Activated CD4-positive, alpha-beta T cell treated with anti-CD3 and anti-CD28 coated beads, Interleukin-2, amount 10 ng/mL, durations not matched to agents 7 days and 5 days (primary cell): ENCODE measurements around the gene RIPOR2. TPM values are rescaled to one million over a fixed set of nuclear protein-coding genes. Genes with fewer than 3 reads are reported as not detected.
"Not testable (repeated sequence)": the region's sequence is repeated elsewhere in the genome, so short reads cannot be mapped to it uniquely, and the experiment has no call there.

Source experiments
- CTCF ChIA-PET: fragments of 350-600 bp; sonication (Branson Sonifier 250); formaldehyde crosslinking; loops from one replicate; lab custom pipeline; 2021; ENCODE audit warnings: antibody characterized with exemption; lab: Charles Lee
- POLR2A ChIA-PET: fragments of 350-600 bp; sonication (Branson Sonifier 250); formaldehyde crosslinking; loops from one replicate; lab custom pipeline; 2021; ENCODE audit warnings: antibody characterized with exemption; lab: Charles Lee
- DNase-seq: peaks from one replicate; pipeline ENCODE4 v3.0.0-alpha.2; 2020
- H3K27ac Mint-ChIP-seq: one replicate; pipeline ENCODE4 v1.8.0; 2021; ENCODE audit warnings: mild to moderate bottlenecking, moderate library complexity, mixed read lengths
- H3K27me3 Mint-ChIP-seq: one replicate; pipeline ENCODE4 v1.8.0; 2021; ENCODE audit warnings: mixed read lengths
- H3K36me3 Mint-ChIP-seq: one replicate; pipeline ENCODE4 v1.8.0; 2021; ENCODE audit warnings: low read depth, mixed read lengths
- H3K4me1 Mint-ChIP-seq: one replicate; pipeline ENCODE4 v1.8.0; 2021; ENCODE audit warnings: mixed read lengths
- H3K4me3 Mint-ChIP-seq: one replicate; pipeline ENCODE4 v1.8.0; 2021; ENCODE audit warnings: mild to moderate bottlenecking, moderate library complexity, mixed read lengths
- H3K9me3 Mint-ChIP-seq: one replicate; pipeline ENCODE4 v1.8.0; 2021; ENCODE audit warnings: mixed read lengths
- total RNA-seq, 2 experiments: library from RNA; stranded (reverse); gene quantifications; one replicate each; pipeline ENCODE4 v1.2.3, GENCODE V29; 2021

The RIPOR2 gene
- total RNA-seq, 2 experiments from 2014 or later, result 287 to 303 TPM

DNA sequence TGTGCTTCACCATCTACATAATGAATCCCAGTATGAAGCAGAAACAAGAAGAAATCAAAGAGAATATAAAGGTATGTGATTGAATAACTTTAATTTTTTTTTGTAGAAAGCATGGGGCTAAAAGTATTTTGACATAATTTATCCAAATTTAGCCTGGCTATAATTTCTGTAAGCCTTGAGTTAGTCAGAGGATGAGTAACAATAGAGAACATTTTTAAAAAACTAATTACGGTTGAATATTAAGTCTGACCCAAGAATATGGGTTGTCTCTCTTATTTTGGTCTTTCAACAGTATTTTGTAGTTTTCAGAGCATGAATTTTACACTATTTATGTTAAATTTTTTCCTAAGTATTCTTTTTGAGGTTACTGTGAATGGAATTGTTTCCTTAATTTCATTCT, 158.5 kb downstream of the RIPOR2 start:
- ChIA-PET POLR2A (no interaction called here), CTCF (interaction anchor here (2.2 kb wide), 1 partner anchor 10 kb away, joined by 6 read pairs; no protein-coding TSS in a partner anchor)
- H3K4me1 Mint-ChIP-seq, result peaks cover 43% of the 10 kb centered on the region
- H3K27me3 Mint-ChIP-seq, result no peaks in the 10 kb centered on the region
- DNase-seq, result no peak
- peak overlapping the region; percentile 99 for H3K4me3 Mint-ChIP-seq
- no peaks in the 10 kb centered on the region for H3K9me3 Mint-ChIP-seq
- peak overlapping the region; percentile 60 for H3K27ac Mint-ChIP-seq
- peaks cover 46% of the 10 kb centered on the region for H3K36me3 Mint-ChIP-seq

DNA sequence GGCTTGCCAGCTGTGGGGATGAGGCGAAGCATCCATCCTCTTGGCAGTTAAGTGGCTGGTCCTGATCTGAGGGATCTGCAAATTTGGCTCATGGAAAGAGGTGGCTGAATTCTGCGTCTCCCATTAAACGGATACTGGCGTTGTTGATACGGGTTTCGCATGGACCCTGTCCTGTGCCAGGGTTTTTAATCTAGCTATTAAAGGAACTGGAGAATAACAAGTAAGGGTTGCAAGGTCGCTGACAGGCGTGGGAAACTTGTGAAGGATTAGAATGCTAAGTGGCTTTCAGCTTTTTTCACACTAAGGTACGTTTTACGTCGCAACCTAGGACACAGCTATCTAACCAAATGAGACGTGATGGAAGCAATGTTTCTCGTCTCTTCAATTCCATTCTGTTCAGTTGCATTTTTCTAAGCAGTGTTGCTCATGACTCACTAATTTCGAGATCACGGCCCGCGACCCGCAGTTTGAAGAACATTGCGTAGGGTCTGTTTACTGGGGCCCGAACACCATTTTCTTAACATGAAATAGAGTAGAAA, 160.2 kb downstream of the RIPOR2 start:
- Mint-ChIP-seq H3K9me3 (no peaks in the 10 kb centered on the region), H3K4me1 (peaks cover 37% of the 10 kb centered on the region), H3K36me3 (peaks cover 35% of the 10 kb centered on the region), H3K27ac (peak overlapping the region; percentile 99), H3K4me3 (peak overlapping the region; percentile 99), H3K27me3 (no peaks in the 10 kb centered on the region)
- DNase-seq, result peak; percentile 22
- POLR2A ChIA-PET, result no interaction called here
- CTCF ChIA-PET, result interaction anchor here (1.0 to 2.2 kb wide), 4 partner anchors 9 to 54 kb away, joined by 3 to 6 read pairs (median 5); no protein-coding TSS in a partner anchor

DNA sequence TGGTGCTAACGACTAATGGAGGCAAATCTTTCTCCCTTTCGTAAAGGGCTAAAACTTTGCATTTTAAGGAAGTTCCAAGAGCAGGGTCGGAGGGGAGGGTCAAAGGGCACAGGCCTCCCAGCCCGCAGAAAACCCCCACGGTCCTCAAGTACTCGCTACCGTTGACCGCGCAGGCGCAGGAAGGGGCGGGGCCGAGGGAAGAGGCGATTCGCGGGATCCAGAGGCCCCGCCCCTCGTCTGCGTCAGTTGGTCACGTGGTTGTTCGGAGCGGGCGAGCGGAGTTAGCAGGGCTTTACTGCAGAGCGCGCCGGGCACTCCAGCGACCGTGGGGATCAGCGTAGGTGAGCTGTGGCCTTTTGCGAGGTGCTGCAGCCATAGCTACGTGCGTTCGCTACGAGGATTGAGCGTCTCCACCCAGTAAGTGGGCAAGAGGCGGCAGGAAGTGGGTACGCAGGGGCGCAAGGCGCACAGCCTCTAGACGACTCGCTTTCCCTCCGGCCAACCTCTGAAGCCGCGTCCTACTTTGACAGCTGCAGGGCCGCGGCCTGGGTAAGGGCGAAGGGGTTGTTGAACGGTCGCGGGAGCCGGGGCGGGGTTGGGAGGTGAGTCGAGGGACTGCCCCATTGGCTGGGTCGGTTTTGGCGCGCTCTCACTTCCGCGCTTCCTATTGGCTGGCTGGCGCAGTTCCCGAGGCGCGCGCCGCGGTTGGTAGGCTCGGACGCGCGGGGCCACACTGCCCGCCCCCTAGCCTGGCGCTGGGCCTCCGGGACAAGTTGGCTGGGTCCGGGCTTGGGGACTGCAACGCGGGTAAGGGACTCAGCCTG, 160.9 kb downstream of the RIPOR2 start, which contains the start of gene GMNN:
TSS of gene GMNN (plus strand) at position 242 of the 824 bp plus-strand sequence. CDS start 2,310 bp downstream, outside the sequence.
- H3K27me3 Mint-ChIP-seq, result no peaks in the 10 kb centered on the region
- H3K9me3 Mint-ChIP-seq, result no peaks in the 10 kb centered on the region

GRCh38 chr6:24768361-24768760, 167.4 kb downstream of the RIPOR2 start:
- ChIA-PET CTCF (no interaction called here), POLR2A (interaction anchor here (0.7 kb wide), 1 partner anchor 26 kb away, joined by 3 read pairs; no protein-coding TSS in a partner anchor)
- H3K9me3 Mint-ChIP-seq, result no peaks in the 10 kb centered on the region
- H3K27me3 Mint-ChIP-seq, result no peaks in the 10 kb centered on the region
- no peak for DNase-seq
- no peak overlapping the region for H3K4me3 Mint-ChIP-seq
- H3K36me3 Mint-ChIP-seq, result no peaks in the 10 kb centered on the region
- no peak overlapping the region for H3K27ac Mint-ChIP-seq
- peaks cover 3% of the 10 kb centered on the region for H3K4me1 Mint-ChIP-seq

More for the DNA sequence above, 160.9 kb downstream of the RIPOR2 start, which contains the start of gene GMNN:
- H3K27ac Mint-ChIP-seq, result peak within 1 kb of the TSS; percentile 99
- peaks cover 29% of the 10 kb centered on the region for H3K36me3 Mint-ChIP-seq
- ChIA-PET POLR2A (interaction anchor here (0.7 kb wide), 1 partner anchor 53 kb away, joined by 3 read pairs; no protein-coding TSS in a partner anchor), CTCF (interaction anchor here (0.6 to 2.2 kb wide), 7 partner anchors 8 to 339 kb away, joined by 3 to 6 read pairs (median 3); no protein-coding TSS in a partner anchor)
- peak within 1 kb of the TSS; percentile 99 for H3K4me3 Mint-ChIP-seq
- peaks cover 32% of the 10 kb centered on the region for H3K4me1 Mint-ChIP-seq
- DNase-seq, result peak; percentile 98

- Mint-ChIP-seq H3K27ac (no peak overlapping the region), H3K4me3 (no peak overlapping the region), H3K36me3 (no peaks in the 10 kb centered on the region), H3K9me3 (no peaks in the 10 kb centered on the region), H3K4me1 (peaks cover 4% of the 10 kb centered on the region), H3K27me3 (no peaks in the 10 kb centered on the region)
- CTCF ChIA-PET, result interaction anchor here (1.1 to 1.4 kb wide), 2 partner anchors 9 to 186 kb away, joined by 4 to 6 read pairs; no protein-coding TSS in a partner anchor
- POLR2A ChIA-PET, result no interaction called here
- no peak for DNase-seq
These were observed 168.9 kb downstream of the RIPOR2 start for GRCh38 chr6:24766680-24767462.

DNA sequence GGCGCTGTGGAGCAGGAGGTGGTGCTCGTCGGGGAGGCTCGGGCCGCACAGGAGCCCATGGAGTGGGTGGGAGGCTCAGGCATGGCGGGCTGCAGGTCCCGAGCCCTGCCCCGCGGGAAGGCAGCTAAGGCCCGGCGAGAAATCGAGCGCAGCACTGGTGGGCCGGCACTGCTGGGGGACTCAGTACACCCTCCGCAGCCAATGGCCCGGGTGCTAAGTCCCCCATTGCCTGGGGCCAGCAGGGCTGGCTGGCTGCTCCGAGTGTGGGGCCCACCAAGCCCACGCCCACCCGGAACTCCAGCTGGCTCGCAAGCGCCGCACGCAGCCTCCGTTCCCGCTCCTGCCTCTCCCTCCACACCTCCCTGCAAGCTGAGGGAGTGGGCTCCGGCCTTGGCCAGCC, 169.8 kb downstream of the RIPOR2 start:
- CTCF ChIA-PET, result interaction anchor here (0.6 to 1.1 kb wide), 2 partner anchors 61 to 185 kb away, joined by 3 to 4 read pairs; no protein-coding TSS in a partner anchor
- POLR2A ChIA-PET, H3K36me3 Mint-ChIP-seq, H3K9me3 Mint-ChIP-seq, H3K27me3 Mint-ChIP-seq, DNase-seq, H3K4me1 Mint-ChIP-seq, H3K27ac Mint-ChIP-seq, H3K4me3 Mint-ChIP-seq: not testable (repeated sequence)

GRCh38 chr6:24764833-24765828, 170.6 kb downstream of the RIPOR2 start:
- CTCF ChIA-PET, result interaction anchor here (1.1 kb wide), 1 partner anchor 184 kb away, joined by 4 read pairs; no protein-coding TSS in a partner anchor
- H3K27me3 Mint-ChIP-seq, H3K9me3 Mint-ChIP-seq, POLR2A ChIA-PET, H3K4me1 Mint-ChIP-seq, H3K36me3 Mint-ChIP-seq, H3K4me3 Mint-ChIP-seq, H3K27ac Mint-ChIP-seq, DNase-seq: not testable (repeated sequence)

GRCh38 chr6:24763578-24763977, 172.2 kb downstream of the RIPOR2 start:
- H3K36me3 Mint-ChIP-seq, result no peaks in the 10 kb centered on the region
- no peak overlapping the region for H3K27ac Mint-ChIP-seq
- no peak for DNase-seq
- POLR2A ChIA-PET, result no interaction called here
- no peaks in the 10 kb centered on the region for H3K9me3 Mint-ChIP-seq
- no peak overlapping the region for H3K4me3 Mint-ChIP-seq
- peaks cover 8% of the 10 kb centered on the region for H3K4me1 Mint-ChIP-seq
- CTCF ChIA-PET, result no interaction called here
- no peaks in the 10 kb centered on the region for H3K27me3 Mint-ChIP-seq

DNA sequence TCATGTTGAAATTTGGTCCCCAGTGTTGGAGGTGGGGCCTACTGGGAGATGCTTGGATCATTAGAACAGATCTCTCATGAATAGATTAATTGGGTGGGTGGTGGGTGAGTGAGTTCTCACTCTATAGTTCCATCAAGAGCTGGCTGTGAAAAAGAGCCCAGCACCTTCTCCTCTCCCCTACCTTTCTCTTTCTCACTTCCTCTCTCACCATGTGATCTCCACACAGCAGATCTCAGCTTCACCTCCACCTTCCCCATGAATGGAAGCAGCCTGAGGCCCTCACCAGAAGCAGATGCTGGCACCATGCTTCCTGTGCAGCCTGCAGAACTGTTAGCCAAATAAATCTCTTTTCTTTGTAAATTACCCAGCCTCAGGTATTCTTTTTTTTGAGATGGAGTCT, 173.9 kb downstream of the RIPOR2 start:
- ChIA-PET CTCF (interaction anchor here (0.7 kb wide), 1 partner anchor 43 kb away, joined by 3 read pairs; no protein-coding TSS in a partner anchor), POLR2A (interaction anchor here (0.5 kb wide), 1 partner anchor 317 kb away, joined by 4 read pairs; no protein-coding TSS in a partner anchor)
- H3K9me3 Mint-ChIP-seq, result no peaks in the 10 kb centered on the region
- H3K27me3 Mint-ChIP-seq, result no peaks in the 10 kb centered on the region
- H3K4me3 Mint-ChIP-seq, result no peak overlapping the region
- peaks cover 10% of the 10 kb centered on the region for H3K4me1 Mint-ChIP-seq
- no peak overlapping the region for H3K27ac Mint-ChIP-seq
- no peak for DNase-seq
- no peaks in the 10 kb centered on the region for H3K36me3 Mint-ChIP-seq

DNA sequence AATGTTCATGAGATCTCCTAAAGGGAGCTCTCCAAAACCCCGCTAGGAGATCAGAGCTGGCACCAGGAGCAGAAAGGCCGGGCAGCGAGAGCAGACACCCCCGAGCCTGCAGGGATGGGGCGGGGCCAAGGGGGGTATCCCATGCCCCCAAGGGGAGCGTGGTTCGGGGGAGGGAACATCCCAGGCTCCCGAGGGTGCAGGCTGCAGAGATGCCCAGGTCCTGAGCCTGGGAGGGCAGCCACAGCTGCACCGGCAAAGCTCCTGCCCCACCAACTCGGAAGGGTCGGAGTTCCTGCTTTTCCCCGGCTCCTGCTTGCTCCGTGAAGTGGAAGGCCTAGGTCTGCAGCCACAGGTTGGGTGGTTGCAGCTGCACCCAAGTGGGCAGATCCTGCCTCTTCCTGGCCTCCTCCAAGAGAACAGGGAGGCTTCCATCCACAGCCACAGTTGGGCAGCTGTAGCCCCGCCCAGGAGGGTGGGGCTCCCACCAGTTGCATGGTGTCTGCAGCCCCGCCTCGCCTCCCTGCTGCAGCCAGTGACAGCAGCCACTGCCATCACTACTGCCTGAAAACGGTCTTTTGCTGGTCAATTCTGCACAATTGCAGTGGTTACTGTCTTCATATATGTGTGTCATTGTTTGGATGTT, 174.4 kb downstream of the RIPOR2 start:
- ChIA-PET CTCF (interaction anchor here (0.6 to 0.9 kb wide), 3 partner anchors 43 to 88 kb away, joined by 3 to 5 read pairs (median 3); no protein-coding TSS in a partner anchor), POLR2A (interaction anchor here (0.6 kb wide), 1 partner anchor 8 kb away, joined by 3 read pairs; no protein-coding TSS in a partner anchor)
- Mint-ChIP-seq H3K36me3 (no peaks in the 10 kb centered on the region), H3K9me3 (peaks cover 2% of the 10 kb centered on the region), H3K4me3 (no peak overlapping the region), H3K27ac (no peak overlapping the region), H3K4me1 (peaks cover 8% of the 10 kb centered on the region), H3K27me3 (no peaks in the 10 kb centered on the region)
- DNase-seq, result no peak

- H3K4me1 Mint-ChIP-seq, result peaks cover 8% of the 10 kb centered on the region
- no peak for DNase-seq
- H3K4me3 Mint-ChIP-seq, result no peak overlapping the region
- ChIA-PET POLR2A (no interaction called here), CTCF (interaction anchor here (0.9 to 1.2 kb wide), 4 partner anchors 15 to 42 kb away, joined by 3 to 5 read pairs (median 4); no protein-coding TSS in a partner anchor)
- no peaks in the 10 kb centered on the region for H3K27me3 Mint-ChIP-seq
- H3K27ac Mint-ChIP-seq, result no peak overlapping the region
- H3K36me3 Mint-ChIP-seq, result no peaks in the 10 kb centered on the region
- H3K9me3 Mint-ChIP-seq, result peaks cover 2% of the 10 kb centered on the region
These were observed 175.6 kb downstream of the RIPOR2 start for GRCh38 chr6:24760210-24760609.
